Muscle of back (tissue), 11 donors: ENCODE results near the gene PRKCI. TPM values are rescaled to one million over a fixed set of nuclear protein-coding genes. Genes with fewer than 3 reads are reported as not detected.
"Not testable (repeated sequence)": the region's sequence is repeated elsewhere in the genome, so short reads cannot be mapped to it uniquely, and the experiment has no call there.

Source experiments
- DNase-seq, 3 donors: peaks; one replicate each; pipeline versions ENCODE4 v3.0.0 to v3.0.0-alpha.2; 2013
- polyA plus RNA-seq, 10 donors: library from polyadenylated mRNA; unstranded; fragments of 120-200 nt; gene quantifications; one replicate each; pipeline ENCODE4 v1.2.1, GENCODE V29; 2013; ENCODE audit not compliant: insufficient read length in 10 of 10

The PRKCI gene
- polyA plus RNA-seq, 10 donors = 15.3 to 30.4 (median 21.9) TPM

DNA sequence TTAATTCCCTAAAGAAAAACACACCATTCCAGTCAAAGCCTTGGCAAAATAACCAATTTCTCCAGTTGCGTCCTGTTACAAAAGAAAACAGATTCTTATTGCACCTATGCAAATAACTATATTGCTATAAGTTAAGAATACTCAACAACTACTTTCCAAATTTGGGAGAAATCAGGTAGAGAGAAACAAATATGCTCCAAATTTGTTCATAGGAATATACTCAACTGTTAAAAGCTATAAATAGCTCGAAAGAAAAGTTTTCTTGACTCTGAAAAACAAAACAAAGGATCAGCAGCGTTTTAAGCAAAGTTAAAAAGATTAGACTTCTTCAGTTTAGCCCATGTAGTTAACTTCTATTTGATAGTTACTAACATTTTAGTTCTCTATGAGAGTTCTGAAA is 115.2 kb downstream of the PRKCI start:
- no peak for DNase-seq

- DNase-seq = no peak
These were observed 116.6 kb downstream of the PRKCI start for GRCh38 chr3:170338690-170339340.

- not testable (repeated sequence) for DNase-seq
These were observed 120.0 kb downstream of the PRKCI start for GRCh38 chr3:170342273-170342672.

GRCh38 chr3:170343859-170344258 is 121.6 kb downstream of the PRKCI start:
- DNase-seq = not testable (repeated sequence)

- no peak for DNase-seq
These were observed 122.7 kb downstream of the PRKCI start for GRCh38 chr3:170344971-170345370.

DNA sequence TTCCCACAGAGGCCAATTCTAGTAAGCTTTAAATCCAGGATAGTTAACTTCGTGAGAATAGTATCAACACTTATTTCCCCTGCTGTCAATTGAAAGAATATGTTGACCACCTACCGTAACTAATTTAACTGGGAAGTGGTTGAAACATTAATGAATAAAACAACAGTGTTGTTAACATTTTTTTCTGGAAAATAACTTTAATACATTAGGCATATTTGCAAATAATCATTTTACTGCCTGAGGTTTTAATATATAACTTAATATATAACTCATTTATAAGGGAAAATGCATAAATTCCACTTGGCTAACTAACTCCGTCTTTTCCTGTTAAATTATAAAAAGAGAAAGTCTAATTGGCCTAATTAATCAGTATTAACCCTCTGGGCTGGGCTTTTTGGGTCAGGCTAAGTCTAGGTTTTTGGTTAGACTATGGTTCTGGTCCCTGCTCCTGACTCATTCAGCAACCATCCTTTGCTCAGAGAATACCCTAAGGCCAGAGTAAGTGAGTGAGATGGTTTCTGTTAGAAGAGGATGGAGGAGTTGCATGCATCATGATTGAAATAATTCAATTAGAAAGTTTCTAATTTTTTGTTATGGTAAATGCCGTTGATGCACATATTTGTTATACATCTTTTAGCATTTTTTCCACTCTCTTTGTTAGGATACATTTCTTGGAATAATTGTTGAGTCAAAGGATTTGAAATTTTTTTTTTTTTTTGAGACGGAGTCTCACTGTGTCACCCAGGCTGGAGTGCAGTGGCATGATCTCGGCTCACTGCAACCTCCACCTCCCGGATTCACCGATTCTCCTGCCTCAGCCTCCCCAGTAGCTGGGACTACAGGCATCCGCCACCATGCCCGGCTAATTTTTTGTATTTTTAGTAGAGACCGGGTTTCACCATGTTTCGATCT is 124.5 kb downstream of the PRKCI start:
- DNase-seq = no peak

GRCh38 chr3:170350515-170351413 is 128.5 kb downstream of the PRKCI start:
- DNase-seq = peak in 1 of 3 donors; percentile 55

GRCh38 chr3:170352936-170353335 is 130.7 kb downstream of the PRKCI start:
- no peak for DNase-seq

GRCh38 chr3:170353485-170353884 is 131.3 kb downstream of the PRKCI start:
- DNase-seq = no peak

DNA sequence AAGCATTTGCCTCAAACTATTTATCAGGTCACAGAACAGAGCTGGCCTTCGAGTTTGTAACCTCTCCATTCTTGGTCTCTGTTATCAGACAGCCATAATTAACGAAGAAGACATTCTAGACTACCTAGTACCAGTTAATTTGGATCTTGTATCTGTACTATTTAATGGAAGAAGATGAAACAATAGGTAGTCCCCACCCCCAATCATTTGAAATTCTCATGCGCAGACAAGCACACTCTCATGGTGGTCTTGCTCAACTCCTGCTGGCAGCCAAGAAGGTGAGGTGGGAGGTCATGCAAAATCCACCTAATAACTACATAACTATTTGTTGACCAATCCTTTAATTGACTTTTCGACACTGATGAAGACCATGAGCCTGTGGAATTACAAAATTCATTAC is 132.5 kb downstream of the PRKCI start:
- no peak for DNase-seq

Other genes with a start within 250 kb of the PRKCI start
- 1 to 10 TPM; 1.8 to 3.8 (median 2.6) TPM for gene GPR160, start 184.4 kb upstream of the PRKCI start, polyA plus RNA-seq
- 10 to 100 TPM; 12.3 to 24.1 (median 18.1) TPM for gene PHC3, start 40.7 kb upstream of the PRKCI start, polyA plus RNA-seq
- 10 to 100 TPM; 19.1 to 32.6 (median 21.6) TPM for gene SKIL, start 135.3 kb downstream of the PRKCI start, polyA plus RNA-seq
- 10 to 100 TPM in 1 of 10 donors, 1 to 10 TPM in 9; 1.3 to 23.9 (median 2.6) TPM for gene CLDN11, start 196.4 kb downstream of the PRKCI start, polyA plus RNA-seq